Gastroesophageal sphincter (tissue), 3 donors: ENCODE data around the gene KRTAP10-12.

ENCODE experiments used
- POLR2A ChIP-seq, 2 donors: fragments of 450-650 bp; IDR thresholded peaks; one replicate each; pipeline ENCODE4 v1.6.1; 2017; ENCODE audit warnings: antibody characterized with exemption in 2 of 2, mild to moderate bottlenecking in 2 of 2, moderate library complexity in 1 of 2
- POLR2AphosphoS5 ChIP-seq: sonication (generic); formaldehyde crosslinking; IDR thresholded peaks from one replicate; pipeline ENCODE4 v1.6.1; 2017; ENCODE audit warnings: antibody characterized with exemption
- TF ChIP-seq, protein P1 (sequence below), 4 experiments: fragments of 200-600 bp in 2 of 4; fragments of 450-650 bp in 2 of 4; sonication (generic) in 1 of 4; IDR thresholded peaks; one replicate each; pipeline ENCODE4 v1.5.1; 2017 to 2019; ENCODE audit warnings: antibody characterized with exemption in 4 of 4, mild to moderate bottlenecking in 2 of 4, moderate library complexity in 2 of 4

DNA sequence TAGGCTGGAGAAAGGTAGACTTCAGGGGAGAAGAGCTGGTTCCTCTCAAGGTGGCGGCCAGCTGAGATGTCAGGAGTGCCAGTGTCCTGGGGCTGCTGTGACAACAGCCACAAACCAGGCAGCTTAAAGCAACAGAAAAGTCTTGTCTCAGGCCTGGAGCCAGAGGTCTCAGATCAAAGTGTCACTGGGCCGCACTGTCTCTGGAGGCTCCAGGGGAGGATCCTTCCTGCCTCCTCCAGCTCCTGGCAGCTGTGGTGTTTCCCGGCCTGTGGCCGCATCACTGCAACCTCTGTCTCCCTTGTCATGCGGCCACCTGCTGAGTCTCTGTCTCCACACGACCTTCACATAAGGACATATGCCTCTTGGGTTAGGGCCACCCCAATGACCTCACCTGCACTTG is 38.8 kb downstream of the KRTAP10-12 start:
- TF ChIP-seq, protein P1, sequence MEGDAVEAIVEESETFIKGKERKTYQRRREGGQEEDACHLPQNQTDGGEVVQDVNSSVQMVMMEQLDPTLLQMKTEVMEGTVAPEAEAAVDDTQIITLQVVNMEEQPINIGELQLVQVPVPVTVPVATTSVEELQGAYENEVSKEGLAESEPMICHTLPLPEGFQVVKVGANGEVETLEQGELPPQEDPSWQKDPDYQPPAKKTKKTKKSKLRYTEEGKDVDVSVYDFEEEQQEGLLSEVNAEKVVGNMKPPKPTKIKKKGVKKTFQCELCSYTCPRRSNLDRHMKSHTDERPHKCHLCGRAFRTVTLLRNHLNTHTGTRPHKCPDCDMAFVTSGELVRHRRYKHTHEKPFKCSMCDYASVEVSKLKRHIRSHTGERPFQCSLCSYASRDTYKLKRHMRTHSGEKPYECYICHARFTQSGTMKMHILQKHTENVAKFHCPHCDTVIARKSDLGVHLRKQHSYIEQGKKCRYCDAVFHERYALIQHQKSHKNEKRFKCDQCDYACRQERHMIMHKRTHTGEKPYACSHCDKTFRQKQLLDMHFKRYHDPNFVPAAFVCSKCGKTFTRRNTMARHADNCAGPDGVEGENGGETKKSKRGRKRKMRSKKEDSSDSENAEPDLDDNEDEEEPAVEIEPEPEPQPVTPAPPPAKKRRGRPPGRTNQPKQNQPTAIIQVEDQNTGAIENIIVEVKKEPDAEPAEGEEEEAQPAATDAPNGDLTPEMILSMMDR (IDR thresholded peaks at IDR 0.05): no peak
- TF ChIP-seq POLR2AphosphoS5 (no peak), POLR2A (IDR thresholded peaks at IDR 0.05) (no peak)
